Karpas-422 (cell line): ENCODE measurements around the gene PLEKHH2. TPM values are rescaled to one million over a fixed set of nuclear protein-coding genes. Genes with fewer than 3 reads are reported as not detected.
"Not testable (repeated sequence)": the region's sequence is repeated elsewhere in the genome, so short reads cannot be mapped to it uniquely, and the experiment has no call there.

Experiments used
- DNase-seq: peaks from one replicate; pipeline ENCODE4 v3.0.0-alpha.2; 2015
- H2AFZ ChIP-seq: fragments of 200-600 bp; sonication (generic); 2 replicates; pipeline ENCODE4 v1.6.1; 2014; ENCODE audit warnings: antibody characterized with exemption, low read length, mixed read lengths
- H3K27ac ChIP-seq: fragments of 200-600 bp; sonication (generic); 2 replicates; pipeline ENCODE4 v1.5.1; 2014; ENCODE audit warnings: mild to moderate bottlenecking, low read length, moderate library complexity
- H3K27me3 ChIP-seq: fragments of 200-600 bp; sonication (generic); 2 replicates; pipeline ENCODE4 v1.6.1; 2014; ENCODE audit warnings: low read length, mixed read lengths
- H3K36me3 ChIP-seq: fragments of 200-600 bp; sonication (generic); 2 replicates; pipeline ENCODE4 v1.6.1; 2014; ENCODE audit warnings: low read length, mixed read lengths; ENCODE audit not compliant: insufficient read depth
- H3K4me1 ChIP-seq: fragments of 200-600 bp; sonication (generic); 2 replicates; pipeline ENCODE4 v1.6.1; 2014; ENCODE audit warnings: mild to moderate bottlenecking, low read length, mixed read lengths
- H3K4me2 ChIP-seq: fragments of 200-600 bp; sonication (generic); 2 replicates; pipeline ENCODE4 v1.6.1; 2014; ENCODE audit warnings: low read length, low read depth, mild to moderate bottlenecking; ENCODE audit not compliant: poor library complexity, severe bottlenecking
- H3K4me3 ChIP-seq: fragments of 200-600 bp; sonication (generic); 2 replicates; pipeline ENCODE4 v1.5.1; 2014; ENCODE audit warnings: mild to moderate bottlenecking, antibody characterized with exemption, low read length, mixed read lengths
- H3K79me2 ChIP-seq: fragments of 200-600 bp; sonication (generic); 2 replicates; pipeline ENCODE4 v1.6.1; 2014; ENCODE audit warnings: mild to moderate bottlenecking, low read length, mixed read lengths
- H3K9ac ChIP-seq: fragments of 200-600 bp; sonication (generic); 2 replicates; pipeline ENCODE4 v1.6.0; 2014; ENCODE audit warnings: low read length
- H3K9me2 ChIP-seq: fragments of 200-600 bp; sonication (generic), shearing (Covaris generic); replicated peaks from 2 replicates; pipeline ENCODE4 v1.6.0; 2014; ENCODE audit warnings: mild to moderate bottlenecking, low read length, moderate library complexity; ENCODE audit not compliant: insufficient read depth
- H3K9me3 ChIP-seq: fragments of 300-700, 200-600 bp; sonication (generic); 2 replicates; pipeline ENCODE4 v1.6.1; 2014; ENCODE audit warnings: low read length, mixed read lengths
- H4K20me1 ChIP-seq: fragments of 200-600 bp; sonication (generic); 2 replicates; pipeline ENCODE4 v1.6.1; 2014; ENCODE audit warnings: mild to moderate bottlenecking, antibody characterized with exemption, low read length, low read depth; ENCODE audit not compliant: insufficient read depth
- total RNA-seq: library from RNA; depleted of rRNA; stranded (reverse); fragments of >200 nt; shearing (Covaris generic); gene quantifications from 2 replicates; pipeline ENCODE4 v1.2.3, GENCODE V29; 2014; ENCODE audit warnings: low replicate concordance

The PLEKHH2 gene
- total RNA-seq, 1 experiment from 2014 or later, result not detected

DNA sequence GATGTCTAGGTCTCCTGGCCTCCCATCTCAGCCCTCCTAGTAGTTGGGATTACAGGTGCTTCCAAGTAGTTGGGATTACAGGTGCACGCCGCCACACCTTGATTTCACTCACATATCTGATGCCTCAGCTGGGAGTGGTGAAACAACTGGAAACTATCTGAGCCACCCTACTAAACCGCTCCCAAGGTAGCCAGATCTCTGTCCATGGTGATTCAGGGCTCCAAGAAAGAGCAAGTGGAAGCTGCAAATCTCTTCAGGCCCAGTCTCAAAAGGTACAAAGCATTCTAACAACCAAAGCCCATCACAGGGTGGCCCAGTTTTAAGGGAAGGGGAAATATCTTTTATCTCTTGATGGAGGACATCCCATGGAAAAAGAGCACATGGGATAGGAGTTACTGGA, 20.2 kb downstream of the PLEKHH2 start:
- H3K9ac ChIP-seq, result no peak overlapping the region
- no peak overlapping the region for H3K4me2 ChIP-seq
- no peak overlapping the region for H2AFZ ChIP-seq
- no peaks in the 10 kb centered on the region for H3K9me2 ChIP-seq
- H3K36me3 ChIP-seq, result no peaks in the 10 kb centered on the region
- H4K20me1 ChIP-seq, result no peaks in the 10 kb centered on the region
- no peaks in the 10 kb centered on the region for H3K27me3 ChIP-seq
- no peaks in the 10 kb centered on the region for H3K4me1 ChIP-seq
- no peak overlapping the region for H3K4me3 ChIP-seq
- no peak for DNase-seq
- H3K79me2 ChIP-seq, result no peaks in the 10 kb centered on the region
- no peak overlapping the region for H3K27ac ChIP-seq
- no peaks in the 10 kb centered on the region for H3K9me3 ChIP-seq

DNA sequence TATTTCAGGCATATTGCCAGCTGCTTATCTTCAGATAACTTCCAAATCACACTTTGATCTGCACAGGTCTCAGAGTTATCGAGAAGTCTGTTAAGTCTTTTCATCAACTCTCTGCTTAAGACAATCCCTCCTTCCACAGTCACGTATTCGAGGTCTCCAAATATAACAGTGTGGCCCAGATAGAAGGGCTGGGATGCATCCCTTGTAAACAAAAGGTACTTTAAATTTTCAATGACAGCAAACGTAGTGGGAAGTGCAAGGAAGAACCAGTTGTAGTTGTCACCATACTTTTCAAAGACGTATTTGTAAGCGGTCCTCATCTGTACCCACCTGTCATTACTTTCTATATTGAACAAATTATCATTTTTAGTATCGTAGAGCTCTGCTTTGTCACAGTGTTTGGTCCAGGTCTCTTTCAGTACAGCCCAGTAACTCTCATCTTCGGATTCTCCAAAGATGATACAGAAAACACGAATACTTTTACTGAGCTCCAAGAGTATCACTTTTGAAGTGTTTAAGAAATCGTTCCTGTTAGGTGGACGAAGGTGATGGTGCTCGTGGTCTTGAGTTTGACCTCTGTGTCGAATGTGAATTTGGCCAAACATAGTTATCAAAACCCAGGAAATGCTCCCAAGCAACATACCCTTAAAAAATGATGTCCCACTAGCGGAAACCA, 38.7 kb downstream of the PLEKHH2 start:
- DNase-seq, result no peak
- Histone ChIP-seq H3K4me3 (no peak overlapping the region), H3K79me2 (no peaks in the 10 kb centered on the region), H3K27ac (no peak overlapping the region), H3K9me2 (no peaks in the 10 kb centered on the region), H4K20me1 (no peaks in the 10 kb centered on the region), H3K9ac (no peak overlapping the region), H3K4me1 (no peaks in the 10 kb centered on the region), H2AFZ (no peak overlapping the region), H3K27me3 (no peaks in the 10 kb centered on the region), H3K9me3 (no peaks in the 10 kb centered on the region), H3K4me2 (no peak overlapping the region), H3K36me3 (no peaks in the 10 kb centered on the region)

DNA sequence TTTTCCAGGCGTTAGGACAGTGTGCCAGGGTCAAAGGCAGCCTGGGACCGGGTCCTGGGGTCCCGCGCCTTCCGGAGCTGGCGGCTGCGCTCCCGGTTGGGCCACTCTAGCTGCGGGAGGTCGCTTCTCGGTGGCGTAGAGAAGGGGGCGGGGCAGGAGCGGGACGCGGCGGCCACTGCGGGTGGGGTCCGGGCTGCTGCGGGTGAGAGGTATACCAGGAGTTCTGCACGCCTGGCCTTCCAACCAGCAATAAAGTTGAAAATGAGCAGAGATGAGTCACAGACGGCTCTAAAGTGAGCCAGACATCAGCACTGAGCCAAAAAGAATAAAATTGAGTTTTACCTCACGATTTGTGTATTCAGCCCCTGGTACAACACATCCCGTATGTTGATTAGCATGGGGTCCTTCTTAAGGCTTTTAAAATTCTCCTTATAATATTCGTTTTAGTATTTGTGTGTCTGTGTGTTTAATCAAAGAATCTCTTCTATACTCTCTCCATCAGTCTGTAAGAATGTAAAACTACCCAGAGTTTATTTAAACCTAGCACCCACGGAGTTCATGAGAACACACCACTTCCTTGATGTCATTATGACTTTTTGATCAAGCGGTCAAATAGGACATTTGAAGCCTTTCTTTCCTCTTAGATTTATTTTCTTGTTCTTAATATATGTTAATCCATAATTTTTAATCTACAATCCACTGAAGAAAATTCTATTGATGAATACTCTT, 39.4 kb downstream of the PLEKHH2 start, which contains the start of gene C1GALT1C1L:
Gene C1GALT1C1L (minus strand): TSS at position 108 of the 729 bp plus-strand sequence. CDS start 107 bp downstream, at position 1.
- H3K4me1 ChIP-seq, result no peaks in the 10 kb centered on the region
- H2AFZ ChIP-seq, result no peak within 1 kb of the TSS
- H3K4me2 ChIP-seq, result no peak within 1 kb of the TSS
- no peaks in the 10 kb centered on the region for H3K27me3 ChIP-seq
- no peak within 1 kb of the TSS for H3K9ac ChIP-seq
- H4K20me1 ChIP-seq, result no peaks in the 10 kb centered on the region
- no peak for DNase-seq
- no peak within 1 kb of the TSS for H3K27ac ChIP-seq
- H3K9me3 ChIP-seq, result no peaks in the 10 kb centered on the region
- H3K79me2 ChIP-seq, result no peaks in the 10 kb centered on the region
- no peak within 1 kb of the TSS for H3K4me3 ChIP-seq
- H3K36me3 ChIP-seq, result no peaks in the 10 kb centered on the region
- H3K9me2 ChIP-seq, result no peaks in the 10 kb centered on the region

DNA sequence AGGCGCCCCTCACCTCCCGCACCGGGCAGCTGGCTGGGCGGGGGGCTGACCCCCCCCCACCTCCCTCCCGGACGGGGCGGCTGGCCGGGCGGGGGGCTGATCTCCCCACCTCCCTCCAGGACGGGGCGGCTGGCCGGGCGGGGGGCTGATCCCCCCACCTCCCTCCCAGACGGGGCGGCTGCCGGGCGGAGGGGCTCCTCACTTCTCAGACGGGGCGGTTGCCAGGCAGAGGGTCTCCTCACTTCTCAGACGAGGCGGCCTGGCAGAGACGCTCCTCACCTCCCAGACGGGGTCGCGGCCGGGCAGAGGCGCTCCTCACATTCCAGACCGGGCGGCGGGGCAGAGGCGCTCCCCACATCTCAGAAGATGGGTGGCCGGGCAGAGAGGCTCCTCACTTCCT, 40.7 kb downstream of the PLEKHH2 start:
- not testable (repeated sequence) for H3K9me3 ChIP-seq, H3K4me2 ChIP-seq, H3K9me2 ChIP-seq, H3K36me3 ChIP-seq, H3K79me2 ChIP-seq, H3K4me1 ChIP-seq, H3K4me3 ChIP-seq, H3K27me3 ChIP-seq, H3K27ac ChIP-seq, H3K9ac ChIP-seq, H2AFZ ChIP-seq, DNase-seq, H4K20me1 ChIP-seq

DNA sequence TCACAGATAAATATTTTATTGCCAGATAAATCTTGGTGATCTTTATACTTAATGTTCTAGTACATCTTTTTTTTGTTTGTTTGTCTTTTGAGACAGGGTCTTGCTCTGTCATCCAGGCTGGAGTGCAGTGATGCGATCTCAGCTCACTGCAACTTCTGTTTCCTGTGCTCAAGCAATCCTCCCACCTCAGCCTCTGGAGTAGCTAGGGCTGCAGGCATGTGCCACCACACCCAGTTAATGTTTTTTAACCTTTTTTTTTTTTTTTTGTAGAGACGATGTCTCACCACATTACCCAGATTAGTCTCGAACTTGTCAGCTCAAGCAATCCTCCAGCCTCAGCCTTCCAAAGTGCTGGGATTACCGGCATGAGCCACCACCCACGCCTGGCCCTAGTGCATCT, 48.3 kb downstream of the PLEKHH2 start:
- Histone ChIP-seq H3K9ac (no peak overlapping the region), H3K79me2 (no peaks in the 10 kb centered on the region), H3K4me2 (no peak overlapping the region), H3K27ac (no peak overlapping the region), H3K27me3 (no peaks in the 10 kb centered on the region), H2AFZ (no peak overlapping the region), H3K4me1 (no peaks in the 10 kb centered on the region), H3K9me2 (no peaks in the 10 kb centered on the region), H4K20me1 (no peaks in the 10 kb centered on the region), H3K36me3 (no peaks in the 10 kb centered on the region), H3K4me3 (no peak overlapping the region), H3K9me3 (no peaks in the 10 kb centered on the region)
- DNase-seq, result no peak

DNA sequence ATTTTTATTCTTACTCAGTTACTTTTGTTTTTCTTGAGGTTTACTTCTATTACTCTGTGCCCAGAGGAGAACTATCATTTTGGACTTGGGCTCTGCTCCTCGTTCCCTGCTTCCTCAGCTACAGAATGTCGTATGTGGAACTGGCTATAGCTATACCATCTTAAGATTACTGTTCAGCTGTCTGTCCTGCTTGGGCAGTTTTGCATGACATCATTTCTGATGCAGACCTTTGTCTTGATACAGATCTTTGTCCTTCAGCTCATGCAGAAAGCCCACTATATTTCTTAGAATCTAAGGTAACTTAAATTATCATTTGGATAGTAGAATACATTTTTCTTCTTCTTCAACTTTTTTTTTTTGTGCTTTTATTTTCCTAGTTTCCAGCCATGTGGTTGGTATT, 52.9 kb downstream of the PLEKHH2 start:
- H3K27me3 ChIP-seq, result no peaks in the 10 kb centered on the region
- no peak overlapping the region for H3K9ac ChIP-seq
- H3K4me2 ChIP-seq, result no peak overlapping the region
- no peaks in the 10 kb centered on the region for H3K9me3 ChIP-seq
- H3K4me1 ChIP-seq, result no peaks in the 10 kb centered on the region
- no peaks in the 10 kb centered on the region for H3K36me3 ChIP-seq
- DNase-seq, result no peak
- H4K20me1 ChIP-seq, result no peaks in the 10 kb centered on the region
- no peak overlapping the region for H3K27ac ChIP-seq
- H3K9me2 ChIP-seq, result no peaks in the 10 kb centered on the region
- H3K4me3 ChIP-seq, result no peak overlapping the region
- no peaks in the 10 kb centered on the region for H3K79me2 ChIP-seq
- H2AFZ ChIP-seq, result no peak overlapping the region

DNA sequence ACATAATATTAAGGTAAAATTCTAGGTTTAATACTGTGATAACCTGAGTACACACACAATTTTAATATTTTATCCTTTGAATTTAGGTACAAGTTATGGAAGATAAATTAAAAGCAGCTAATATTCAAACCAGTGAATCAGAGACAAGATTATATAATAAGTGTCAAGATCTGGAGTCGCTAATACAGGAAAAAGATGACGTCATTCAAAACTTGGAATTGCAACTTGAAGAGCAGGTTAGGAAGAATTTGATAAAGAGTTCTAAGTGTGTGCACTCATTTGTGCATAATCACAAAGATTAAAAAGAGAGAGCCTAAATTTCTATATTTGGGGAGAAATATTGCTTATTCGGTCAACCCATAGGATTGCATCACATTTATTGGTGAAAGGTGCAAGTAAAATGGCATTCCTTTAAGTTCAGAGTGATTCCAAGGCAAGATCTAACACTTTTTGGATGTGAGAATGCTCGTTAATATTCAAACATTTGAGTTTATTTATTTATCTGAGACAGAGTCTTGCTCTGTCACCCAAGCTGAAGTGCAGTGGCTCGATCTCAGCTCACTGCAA, 55.5 kb downstream of the PLEKHH2 start:
- Histone ChIP-seq H2AFZ (no peak overlapping the region), H3K9me2 (no peaks in the 10 kb centered on the region), H3K27me3 (no peaks in the 10 kb centered on the region), H4K20me1 (no peaks in the 10 kb centered on the region), H3K27ac (no peak overlapping the region), H3K4me1 (no peaks in the 10 kb centered on the region), H3K4me2 (no peak overlapping the region), H3K36me3 (no peaks in the 10 kb centered on the region), H3K4me3 (no peak overlapping the region), H3K9me3 (no peaks in the 10 kb centered on the region), H3K9ac (no peak overlapping the region), H3K79me2 (no peaks in the 10 kb centered on the region)
- DNase-seq, result no peak

DNA sequence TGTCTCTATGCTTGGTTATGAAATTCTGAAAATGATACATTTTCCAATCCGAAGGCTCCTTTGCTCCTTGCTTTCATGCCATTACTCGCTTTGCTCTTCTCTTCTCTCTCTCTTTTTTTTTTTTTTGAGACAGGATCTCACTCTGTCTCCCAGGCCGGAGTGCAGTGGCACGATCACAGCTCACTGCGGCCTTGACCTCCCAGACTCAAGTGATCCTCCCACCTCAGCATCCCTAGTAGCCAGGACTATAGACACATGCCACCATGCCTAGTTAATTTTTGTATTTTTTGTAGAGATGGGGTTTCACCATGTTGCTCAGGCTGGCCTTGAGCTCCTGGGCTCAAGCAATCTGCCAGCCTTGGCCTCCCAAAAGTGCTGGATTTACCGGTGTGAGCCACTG, 61.1 kb downstream of the PLEKHH2 start:
- H3K27me3 ChIP-seq, H3K36me3 ChIP-seq, H2AFZ ChIP-seq: not testable (repeated sequence)

More for the DNA sequence above, 61.1 kb downstream of the PLEKHH2 start:
- not testable (repeated sequence) for H3K79me2 ChIP-seq, H3K4me3 ChIP-seq, DNase-seq, H3K9me3 ChIP-seq, H3K4me1 ChIP-seq, H3K9ac ChIP-seq, H3K4me2 ChIP-seq, H3K9me2 ChIP-seq, H3K27ac ChIP-seq, H4K20me1 ChIP-seq
